Limb (tissue), 2 donors: ENCODE data around the gene ENTPD6.
A peak's percentile ranks its signal among the peaks of the same experiment; 100 is the strongest.

Experiments used
- DNase-seq, 2 donors: peaks; one replicate each; pipeline ENCODE4 v3.0.0-alpha.2; 2016; ENCODE audit errors: extremely low spot score in 2 of 2

ENTPD6 gene

DNA sequence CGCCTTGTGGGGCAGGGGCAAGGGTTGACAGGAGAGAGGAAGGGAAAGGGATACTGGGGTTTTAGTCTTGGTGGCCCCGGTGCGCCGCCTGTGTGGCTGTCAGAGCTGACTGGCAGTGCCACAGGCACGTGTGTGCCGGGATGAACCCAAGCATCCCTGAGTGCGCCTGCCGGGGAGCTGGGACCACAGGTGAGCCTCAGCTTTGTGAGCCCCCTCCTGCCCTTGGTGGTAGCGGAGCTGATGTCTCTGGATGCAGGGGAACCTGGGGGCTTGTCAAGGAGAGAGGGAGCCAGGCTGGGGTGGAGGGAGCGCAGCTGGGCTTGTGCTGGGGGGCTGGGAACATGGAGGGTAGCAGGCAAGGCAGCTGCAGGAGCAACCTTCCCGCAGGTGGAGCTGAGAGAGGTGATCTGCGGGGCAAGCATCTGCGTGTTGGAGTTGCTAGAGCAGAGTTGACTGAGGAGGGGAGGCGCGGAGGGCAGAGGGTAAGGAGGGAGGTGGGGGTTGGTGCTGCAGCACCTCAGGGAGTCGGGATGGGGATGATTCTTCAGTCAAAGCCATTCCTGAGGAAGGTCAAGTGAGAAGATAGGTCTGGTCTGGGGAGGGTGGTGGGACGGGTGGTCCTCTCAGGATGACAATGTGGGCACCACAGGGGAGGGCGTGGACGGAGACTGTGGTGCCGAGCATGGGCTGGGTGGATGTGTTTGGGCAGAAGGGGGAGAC is 80.5 kb downstream of the ENTPD6 start:
- DNase-seq, result peak in 1 of 2 donors; percentile 21
